ENCODE results near the gene BABAM1. TPM values are rescaled to one million over a fixed set of nuclear protein-coding genes. Genes with fewer than 3 reads are reported as not detected.

BABAM1 gene
- total RNA-seq, 1 donor from 2014 or later: 67.9 TPM

DNA sequence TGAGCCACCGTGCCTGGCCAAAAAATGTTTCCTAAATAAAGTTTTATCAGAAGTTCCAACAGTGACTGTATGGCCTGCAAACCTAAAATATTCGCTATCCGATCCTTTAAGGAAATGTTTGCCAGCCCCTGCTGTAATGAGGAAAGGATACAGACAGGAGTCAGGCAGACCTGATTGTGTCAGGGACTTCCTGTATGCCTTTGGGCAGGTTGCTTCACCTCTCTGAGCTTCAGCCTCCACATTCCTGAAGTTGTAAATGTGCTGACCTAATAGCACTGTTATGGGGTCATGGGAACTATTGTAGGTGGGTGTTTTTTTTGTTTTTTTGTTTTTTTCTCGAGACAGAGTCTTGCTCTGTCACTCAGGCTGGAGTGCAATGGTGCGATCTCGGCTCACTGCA is 29.7 kb downstream of the BABAM1 start:
- intact Hi-C loops (cut with DNase I): no loop called here
- H3K9me3 ChIP-seq: no peaks in the 10 kb centered on the region
- no peak for ATAC-seq

DNA sequence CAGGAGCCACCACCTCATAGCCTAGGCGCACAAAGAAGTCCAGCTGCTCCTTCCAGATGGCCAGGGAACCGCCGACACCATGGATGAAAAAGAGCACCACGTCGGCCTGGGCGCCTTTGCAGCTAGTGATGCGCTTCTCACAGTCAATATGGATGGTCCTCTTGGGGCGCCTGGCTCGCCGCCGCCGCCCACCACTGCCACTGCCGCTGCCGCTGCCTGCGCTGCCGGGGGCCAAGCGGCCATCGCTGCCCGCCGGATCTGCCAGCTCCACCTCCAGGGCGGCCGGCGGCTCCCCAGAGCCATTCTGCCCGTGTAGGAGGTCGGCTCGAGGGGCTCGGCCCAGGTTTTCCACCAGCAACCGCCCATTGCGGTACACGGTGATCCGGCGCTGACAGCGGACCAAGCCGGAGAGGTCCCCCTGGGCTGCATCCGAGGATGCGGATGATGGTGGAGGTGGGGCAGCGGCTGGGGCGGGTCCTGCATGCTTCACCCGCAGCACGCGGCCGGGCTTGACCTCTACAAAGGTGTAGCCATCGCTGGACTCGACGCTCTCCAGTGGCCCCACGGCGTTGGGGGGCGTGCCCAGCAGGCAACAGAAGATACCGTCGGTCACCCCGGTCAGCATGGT is 33.9 kb downstream of the BABAM1 start:
- Histone ChIP-seq H3K4me3 (no peak overlapping the region), H3K27me3 (no peaks in the 10 kb centered on the region), H3K36me3 (no peaks in the 10 kb centered on the region), H3K9me3 (no peaks in the 10 kb centered on the region), H3K27ac (no peak overlapping the region), H3K4me1 (peaks cover 27% of the 10 kb centered on the region)
- no peak for DNase-seq
- intact Hi-C loops (cut with DNase I): no loop called here
- ATAC-seq: no peak
- TF ChIP-seq, protein P1, sequence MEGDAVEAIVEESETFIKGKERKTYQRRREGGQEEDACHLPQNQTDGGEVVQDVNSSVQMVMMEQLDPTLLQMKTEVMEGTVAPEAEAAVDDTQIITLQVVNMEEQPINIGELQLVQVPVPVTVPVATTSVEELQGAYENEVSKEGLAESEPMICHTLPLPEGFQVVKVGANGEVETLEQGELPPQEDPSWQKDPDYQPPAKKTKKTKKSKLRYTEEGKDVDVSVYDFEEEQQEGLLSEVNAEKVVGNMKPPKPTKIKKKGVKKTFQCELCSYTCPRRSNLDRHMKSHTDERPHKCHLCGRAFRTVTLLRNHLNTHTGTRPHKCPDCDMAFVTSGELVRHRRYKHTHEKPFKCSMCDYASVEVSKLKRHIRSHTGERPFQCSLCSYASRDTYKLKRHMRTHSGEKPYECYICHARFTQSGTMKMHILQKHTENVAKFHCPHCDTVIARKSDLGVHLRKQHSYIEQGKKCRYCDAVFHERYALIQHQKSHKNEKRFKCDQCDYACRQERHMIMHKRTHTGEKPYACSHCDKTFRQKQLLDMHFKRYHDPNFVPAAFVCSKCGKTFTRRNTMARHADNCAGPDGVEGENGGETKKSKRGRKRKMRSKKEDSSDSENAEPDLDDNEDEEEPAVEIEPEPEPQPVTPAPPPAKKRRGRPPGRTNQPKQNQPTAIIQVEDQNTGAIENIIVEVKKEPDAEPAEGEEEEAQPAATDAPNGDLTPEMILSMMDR (IDR thresholded peaks at IDR 0.05): no peak

More for the DNA sequence above, 29.7 kb downstream of the BABAM1 start:
- DNase-seq: no peak
- H3K27ac ChIP-seq: no peak overlapping the region
- no peaks in the 10 kb centered on the region for H3K36me3 ChIP-seq
- no peak overlapping the region for H3K4me3 ChIP-seq
- H3K27me3 ChIP-seq: no peaks in the 10 kb centered on the region
- TF ChIP-seq, protein P1 (IDR thresholded peaks at IDR 0.05): no peak
- H3K4me1 ChIP-seq: peaks cover 6% of the 10 kb centered on the region

DNA sequence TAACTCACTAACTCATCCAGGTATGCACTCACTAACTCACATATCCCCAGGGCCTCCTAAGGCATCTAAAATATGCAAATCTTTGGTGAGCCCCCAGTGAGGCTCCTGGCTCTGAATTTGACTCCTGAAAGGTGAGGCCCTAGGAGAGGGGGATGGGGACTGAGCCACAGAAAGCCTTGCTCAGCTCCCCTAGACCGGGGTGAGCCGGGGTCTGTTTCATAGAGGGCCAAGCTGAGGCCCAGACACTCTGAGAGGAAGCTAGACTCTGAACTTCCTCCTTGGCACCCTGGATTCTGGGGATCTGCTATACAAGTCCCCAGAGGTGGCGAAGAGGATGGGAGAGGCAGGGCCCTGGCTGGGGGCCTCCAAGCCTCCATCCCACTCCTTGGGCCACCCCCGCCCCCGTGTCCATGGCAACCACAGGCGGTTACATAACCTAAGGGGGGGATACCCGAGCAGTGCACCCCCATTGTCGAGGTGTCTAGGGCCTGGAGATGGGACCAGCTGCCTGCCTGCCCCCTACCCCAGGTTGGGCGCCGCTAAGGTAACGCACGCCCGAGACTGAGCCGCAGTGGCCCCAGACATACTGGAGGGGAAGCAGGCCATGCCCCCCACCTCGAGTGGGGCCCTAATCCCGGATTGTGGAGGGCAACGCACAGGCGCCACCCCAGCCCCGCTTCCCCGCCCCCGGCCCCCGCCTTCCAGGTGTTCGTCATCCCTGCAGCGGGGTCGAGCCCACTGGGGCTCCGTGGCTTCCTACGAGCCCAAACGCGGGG is 35.3 kb downstream of the BABAM1 start:
- H3K27me3 ChIP-seq: no peaks in the 10 kb centered on the region
- peak overlapping the region; percentile 94 for H3K27ac ChIP-seq
- no peaks in the 10 kb centered on the region for H3K9me3 ChIP-seq
- TF ChIP-seq, protein P1 (IDR thresholded peaks at IDR 0.05): no peak
- H3K4me3 ChIP-seq: peak overlapping the region; percentile 91
- no peaks in the 10 kb centered on the region for H3K36me3 ChIP-seq
- H3K4me1 ChIP-seq: peaks cover 34% of the 10 kb centered on the region
- DNase-seq (peak; percentile 74), ATAC-seq (peak; percentile 1)
- intact Hi-C loops (cut with DNase I): no loop called here

DNA sequence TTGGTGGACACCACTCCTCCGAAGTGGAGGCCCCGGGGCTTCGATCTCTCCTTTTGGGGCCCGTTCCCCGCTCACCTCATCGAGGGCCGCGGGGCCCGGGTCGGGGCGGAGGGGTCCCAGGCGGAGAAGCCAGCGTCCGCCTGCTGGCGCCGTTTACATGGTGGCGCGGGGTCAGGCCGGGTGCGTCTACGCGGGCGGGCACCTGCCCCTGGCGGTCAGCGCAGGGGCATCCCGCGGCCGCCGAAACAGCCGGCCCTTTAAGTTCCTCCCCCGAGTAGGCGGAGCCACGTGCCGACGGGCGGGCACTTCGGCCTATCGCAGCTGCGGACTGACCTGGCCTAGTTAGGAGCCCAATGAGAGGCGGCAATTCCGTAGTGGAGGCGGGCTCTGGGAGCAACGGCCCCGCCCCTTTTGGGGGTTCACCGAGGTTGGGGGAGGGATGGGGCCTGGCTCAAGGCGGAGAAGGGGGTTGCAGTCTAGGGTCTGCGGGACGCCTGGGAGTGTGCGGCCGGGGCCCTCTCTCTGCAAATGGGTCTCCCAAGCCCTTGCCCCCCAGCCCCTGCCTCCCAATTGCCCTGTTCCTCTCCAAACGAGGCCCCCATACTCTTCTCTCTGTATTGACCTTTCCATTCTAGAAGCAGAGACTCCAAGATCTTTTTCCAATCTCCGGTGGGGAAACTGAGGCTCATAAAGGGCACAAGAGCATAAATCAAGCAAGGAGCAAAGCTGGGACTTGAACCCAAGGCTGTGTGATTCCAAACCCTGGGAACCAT is 36.1 kb downstream of the BABAM1 start, which contains the start of gene ABHD8:
Gene ABHD8 (minus strand): TSS at position 259 of the 773 bp plus-strand sequence. CDS start 1,809 bp downstream, outside the sequence.
- Histone ChIP-seq H3K27ac (peak within 1 kb of the TSS; percentile 94), H3K4me3 (peak within 1 kb of the TSS; percentile 91), H3K9me3 (no peaks in the 10 kb centered on the region), H3K36me3 (no peaks in the 10 kb centered on the region), H3K27me3 (no peaks in the 10 kb centered on the region), H3K4me1 (peaks cover 34% of the 10 kb centered on the region)
- DNase-seq: peak; percentile 98
- TF ChIP-seq, protein P1 (IDR thresholded peaks at IDR 0.05): peak; percentile 72
- intact Hi-C loops (cut with DNase I): no loop called here
- peak; percentile 87 for ATAC-seq

DNA sequence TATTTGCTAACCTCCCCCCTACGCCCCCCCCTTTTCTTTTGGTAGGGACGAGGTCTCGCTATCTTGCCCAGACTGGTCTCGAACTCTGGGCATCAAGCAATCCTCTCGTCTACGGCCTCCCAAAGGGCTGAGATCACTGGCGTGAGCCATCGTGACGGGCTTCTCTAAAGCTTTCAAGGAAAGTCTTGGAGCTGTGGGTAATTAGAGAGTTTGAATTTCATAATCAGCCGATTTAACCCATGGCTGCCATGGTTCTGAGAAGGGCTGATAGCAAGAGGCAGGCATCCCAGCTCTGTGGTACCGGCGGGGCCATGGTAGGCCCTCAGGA is 36.7 kb downstream of the BABAM1 start:
- intact Hi-C loops (cut with DNase I): no loop called here
- Histone ChIP-seq H3K36me3 (no peaks in the 10 kb centered on the region), H3K4me1 (peaks cover 34% of the 10 kb centered on the region), H3K4me3 (peak overlapping the region; percentile 91), H3K27ac (peak overlapping the region; percentile 94), H3K9me3 (no peaks in the 10 kb centered on the region), H3K27me3 (no peaks in the 10 kb centered on the region)
- TF ChIP-seq, protein P1 (IDR thresholded peaks at IDR 0.05): no peak
- ATAC-seq (no peak), DNase-seq (peak; percentile 76)

Data from upper lobe of right lung (tissue), 1 donor.